Cardiac muscle cell (in vitro differentiated cells and primary cell): ENCODE measurements around the gene HINFP. TPM values are rescaled to one million over a fixed set of nuclear protein-coding genes. Genes with fewer than 3 reads are reported as not detected.

ENCODE experiments used
- DNase-seq, 2 donors: peaks; one replicate each; pipeline versions ENCODE4 v3.0.0 to v3.0.0-alpha.2; 2010 to 2017; ENCODE audit warnings: low read depth in 1 of 2, low spot score in 1 of 2
- H3K27ac ChIP-seq: fragments of 200-600 bp; sonication (generic); 2 replicates; pipeline ENCODE4 v1.5.1; 2016
- H3K27me3 ChIP-seq: fragments of 200-600 bp; sonication (generic); 2 replicates; pipeline ENCODE4 v1.6.0; 2016; ENCODE audit warnings: control low read depth
- H3K36me3 ChIP-seq: fragments of 200-600 bp; sonication (generic); 2 replicates; pipeline ENCODE4 v1.5.1; 2016; ENCODE audit warnings: control low read depth
- H3K4me1 ChIP-seq: fragments of 200-600 bp; sonication (generic); 2 replicates; pipeline ENCODE4 v1.8.1; 2017; ENCODE audit warnings: low read depth, mild to moderate bottlenecking, mixed run types
- H3K4me3 ChIP-seq: fragments of 200-600 bp; sonication (generic); 2 replicates; pipeline ENCODE4 v1.5.1; 2016; ENCODE audit warnings: mild to moderate bottlenecking
- H3K9me3 ChIP-seq: fragments of 200-600 bp; sonication (generic); 2 replicates; pipeline ENCODE4 v1.5.1; 2017; ENCODE audit warnings: low read depth, mild to moderate bottlenecking, control low read depth
- polyA plus RNA-seq: library from polyadenylated mRNA; unstranded; fragments of >200 nt; fragmentation: Nextera tagmentation; extraction: Ambion mirVana; gene quantifications from 2 replicates; pipeline ENCODE4 v1.2.1, GENCODE V29; 2016
- total RNA-seq: library from RNA; depleted of rRNA; stranded (reverse); fragments of >200 nt; gene quantifications from 2 replicates; pipeline ENCODE4 v1.2.3, GENCODE V29; 2016
- TF ChIP-seq, protein P1 (sequence below): IDR thresholded peaks from 2 replicates; pipeline ENCODE4 v1.5.1; 2012; ENCODE audit warnings: low read depth, mild to moderate bottlenecking, low read length

The HINFP gene
- total and polyA plus RNA-seq, 2 experiments from 2014 or later = 28.2 to 33.2 TPM

GRCh38 chr11:119107538-119108145, 13.7 kb upstream of the HINFP start:
- H3K27ac ChIP-seq = no peak overlapping the region

GRCh38 chr11:119108146-119108856, 13.1 kb upstream of the HINFP start:
- TF ChIP-seq, protein P1, sequence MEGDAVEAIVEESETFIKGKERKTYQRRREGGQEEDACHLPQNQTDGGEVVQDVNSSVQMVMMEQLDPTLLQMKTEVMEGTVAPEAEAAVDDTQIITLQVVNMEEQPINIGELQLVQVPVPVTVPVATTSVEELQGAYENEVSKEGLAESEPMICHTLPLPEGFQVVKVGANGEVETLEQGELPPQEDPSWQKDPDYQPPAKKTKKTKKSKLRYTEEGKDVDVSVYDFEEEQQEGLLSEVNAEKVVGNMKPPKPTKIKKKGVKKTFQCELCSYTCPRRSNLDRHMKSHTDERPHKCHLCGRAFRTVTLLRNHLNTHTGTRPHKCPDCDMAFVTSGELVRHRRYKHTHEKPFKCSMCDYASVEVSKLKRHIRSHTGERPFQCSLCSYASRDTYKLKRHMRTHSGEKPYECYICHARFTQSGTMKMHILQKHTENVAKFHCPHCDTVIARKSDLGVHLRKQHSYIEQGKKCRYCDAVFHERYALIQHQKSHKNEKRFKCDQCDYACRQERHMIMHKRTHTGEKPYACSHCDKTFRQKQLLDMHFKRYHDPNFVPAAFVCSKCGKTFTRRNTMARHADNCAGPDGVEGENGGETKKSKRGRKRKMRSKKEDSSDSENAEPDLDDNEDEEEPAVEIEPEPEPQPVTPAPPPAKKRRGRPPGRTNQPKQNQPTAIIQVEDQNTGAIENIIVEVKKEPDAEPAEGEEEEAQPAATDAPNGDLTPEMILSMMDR = no peak
- Histone ChIP-seq H3K27ac (no peak overlapping the region), H3K36me3 (no peaks in the 10 kb centered on the region), H3K27me3 (no peaks in the 10 kb centered on the region), H3K4me1 (peaks cover 5% of the 10 kb centered on the region), H3K9me3 (no peaks in the 10 kb centered on the region), H3K4me3 (peak overlapping the region; percentile 90)
- DNase-seq = peak in 1 of 2 donors; percentile 56

More at GRCh38 chr11:119107538-119108145, 13.7 kb upstream of the HINFP start:
- H3K4me3 ChIP-seq = peak overlapping the region; percentile 90
- no peaks in the 10 kb centered on the region for H3K27me3 ChIP-seq
- no peaks in the 10 kb centered on the region for H3K9me3 ChIP-seq
- H3K4me1 ChIP-seq = peaks cover 5% of the 10 kb centered on the region
- peak in 1 of 2 donors; percentile 42 for DNase-seq
- H3K36me3 ChIP-seq = no peaks in the 10 kb centered on the region
- TF ChIP-seq, protein P1 = no peak

- Histone ChIP-seq H3K4me1 (peaks cover 5% of the 10 kb centered on the region), H3K4me3 (no peak overlapping the region), H3K27ac (no peak overlapping the region), H3K9me3 (no peaks in the 10 kb centered on the region), H3K36me3 (no peaks in the 10 kb centered on the region), H3K27me3 (no peaks in the 10 kb centered on the region)
- TF ChIP-seq, protein P1 = no peak
- no peak for DNase-seq
These were observed 12.5 kb upstream of the HINFP start for GRCh38 chr11:119108857-119109221.

GRCh38 chr11:119109843-119110242, 11.5 kb upstream of the HINFP start:
- TF ChIP-seq, protein P1 = no peak
- peaks cover 5% of the 10 kb centered on the region for H3K4me1 ChIP-seq
- H3K36me3 ChIP-seq = no peaks in the 10 kb centered on the region
- no peak overlapping the region for H3K4me3 ChIP-seq
- H3K27me3 ChIP-seq = no peaks in the 10 kb centered on the region
- H3K9me3 ChIP-seq = no peaks in the 10 kb centered on the region
- DNase-seq = no peak
- H3K27ac ChIP-seq = no peak overlapping the region

- no peak for DNase-seq
- Histone ChIP-seq H3K27me3 (no peaks in the 10 kb centered on the region), H3K9me3 (no peaks in the 10 kb centered on the region), H3K36me3 (peaks cover 2% of the 10 kb centered on the region), H3K4me3 (no peak overlapping the region), H3K27ac (no peak overlapping the region), H3K4me1 (peaks cover 5% of the 10 kb centered on the region)
- TF ChIP-seq, protein P1 = no peak
These were observed 10.9 kb upstream of the HINFP start for GRCh38 chr11:119110439-119110838.
